T-helper 22 cell (primary cell): Measurements from ENCODE around the gene KCNAB2.

Experiments used
- DNase-seq: peaks from one replicate; pipeline ENCODE4 v3.0.0-alpha.2; 2020; ENCODE audit warnings: low read depth

KCNAB2 gene

GRCh38 chr1:6111571-6111970 is 65.9 kb downstream of the KCNAB2 start:
- DNase-seq: no peak

- DNase-seq: no peak
Observed at GRCh38 chr1:6111991-6112689, 66.5 kb downstream of the KCNAB2 start.

- DNase-seq: no peak
Observed at GRCh38 chr1:6112690-6113005, 67.0 kb downstream of the KCNAB2 start.

GRCh38 chr1:6113116-6113515 is 67.4 kb downstream of the KCNAB2 start:
- no peak for DNase-seq

GRCh38 chr1:6113745-6114144 is 68.1 kb downstream of the KCNAB2 start:
- no peak for DNase-seq

- no peak for DNase-seq
Observed at GRCh38 chr1:6116137-6116536, 70.4 kb downstream of the KCNAB2 start.

GRCh38 chr1:6117064-6117463 is 71.4 kb downstream of the KCNAB2 start:
- DNase-seq: no peak

- no peak for DNase-seq
Observed at GRCh38 chr1:6117624-6118023, 71.9 kb downstream of the KCNAB2 start.

- DNase-seq: no peak
Observed at GRCh38 chr1:6118415-6118814, 72.7 kb downstream of the KCNAB2 start.

GRCh38 chr1:6121021-6121421 is 75.3 kb downstream of the KCNAB2 start:
- DNase-seq: no peak

GRCh38 chr1:6121651-6122370 is 76.1 kb downstream of the KCNAB2 start:
- no peak for DNase-seq

GRCh38 chr1:6123083-6123482 is 77.4 kb downstream of the KCNAB2 start:
- DNase-seq: no peak

GRCh38 chr1:6123816-6124215 is 78.1 kb downstream of the KCNAB2 start:
- DNase-seq: no peak

GRCh38 chr1:6124341-6124740 is 78.7 kb downstream of the KCNAB2 start:
- no peak for DNase-seq

- DNase-seq: no peak
Observed at GRCh38 chr1:6124746-6125365, 79.2 kb downstream of the KCNAB2 start.

- no peak for DNase-seq
Observed at GRCh38 chr1:6125366-6125765, 79.7 kb downstream of the KCNAB2 start.

GRCh38 chr1:6126028-6126427 is 80.3 kb downstream of the KCNAB2 start:
- DNase-seq: no peak

- DNase-seq: no peak
Observed at GRCh38 chr1:6126521-6127067, 80.9 kb downstream of the KCNAB2 start.

- peak; percentile 62 for DNase-seq
Observed at GRCh38 chr1:6127587-6128163, 82.0 kb downstream of the KCNAB2 start.

GRCh38 chr1:6128276-6129081 is 82.8 kb downstream of the KCNAB2 start:
- no peak for DNase-seq

- DNase-seq: no peak
Observed at GRCh38 chr1:6129313-6129712, 83.6 kb downstream of the KCNAB2 start.

- DNase-seq: no peak
Observed at GRCh38 chr1:6130036-6130435, 84.3 kb downstream of the KCNAB2 start.
